ENCODE results near the gene SULT1C3. TPM values are rescaled to one million over a fixed set of nuclear protein-coding genes. Genes with fewer than 3 reads are reported as not detected.

SULT1C3 gene
- total and polyA plus RNA-seq, 2 of the 4 experiments (the other 2 are of a cell fraction): not detected

- no peak overlapping the region for H3K4me2 ChIP-seq (ENCODE audit: low read depth, low read length)
These were observed 54.1 kb downstream of the SULT1C3 start for GRCh38 chr2:108293850-108294249.

More at GRCh38 chr2:108293850-108294249, 54.1 kb downstream of the SULT1C3 start:
- Histone ChIP-seq H2AK5ac (ENCODE audit: low read depth, low read length) (no peak overlapping the region), H3K14ac (replicated peaks; ENCODE audit: low read depth, low read length) (no peak overlapping the region), H2AFZ (replicated peaks; ENCODE audit: low read length, poor library complexity) (no peak overlapping the region), H3K23ac (ENCODE audit: low read depth, low read length) (no peak overlapping the region), H2BK120ac (ENCODE audit: low read depth, low read length) (no peak overlapping the region), H4K20me1 (ENCODE audit: insufficient read depth, low read length) (no peaks in the 10 kb centered on the region), H2BK20ac (ENCODE audit: low read depth, low read length) (no peak overlapping the region), H3K18ac (ENCODE audit: low read depth, low read length) (no peak overlapping the region), H3K27ac (ENCODE audit: insufficient read depth, low read length) (no peak overlapping the region), H3K4me3 (ENCODE audit: insufficient read depth, low read depth, low read length) (no peak overlapping the region), H3K79me1 (ENCODE audit: low read depth in 1 of 2, low read length in 2 of 2) (no peaks in the 10 kb centered on the region), H4K5ac (ENCODE audit: low read depth, low read length) (no peak overlapping the region), H3K56ac (ENCODE audit: extremely low read depth, insufficient read depth, low read length) (no peak overlapping the region), H2BK5ac (ENCODE audit: low read depth, low read length, poor library complexity, severe bottlenecking) (no peak overlapping the region), H3K9me1 (ENCODE audit: insufficient read depth, low read length) (no peaks in the 10 kb centered on the region), H3K27me3 (ENCODE audit: control insufficient read depth, insufficient read depth, low read length) (peaks cover 10% of the 10 kb centered on the region), H3K4ac (ENCODE audit: low read depth, low read length) (no peak overlapping the region), H3K36me3 (ENCODE audit: control insufficient read depth, insufficient read depth, low read length) (no peaks in the 10 kb centered on the region), H3K9me3 (ENCODE audit: control insufficient read depth, insufficient read depth, low read length) (no peaks in the 10 kb centered on the region; the same call in 1 of the 2 replicates), H4K91ac (ENCODE audit: insufficient read depth, low read depth, low read length) (no peak overlapping the region), H2BK15ac (ENCODE audit: low read depth, low read length) (no peak overlapping the region), H3K9ac (ENCODE audit: low read depth, low read length) (no peak overlapping the region), H2AK9ac (replicated peaks; ENCODE audit: low read depth, low read length, poor library complexity) (no peak overlapping the region), H4K8ac (ENCODE audit: low read depth in 2 of 2, low read length in 2 of 2) (no peak overlapping the region), H3K4me1 (ENCODE audit: control insufficient read depth, insufficient read depth, low read length) (no peaks in the 10 kb centered on the region; the same call in 1 of the 2 replicates)
- no peak for TF ChIP-seq CHD1 (IDR thresholded peaks at IDR 0.05; ENCODE audit: low read depth, low read length)
- TF ChIP-seq RAD21 (IDR thresholded peaks at IDR 0.05; ENCODE audit: low read length): no peak
- no peak for TF ChIP-seq POLR2A (IDR thresholded peaks at IDR 0.05; ENCODE audit: low read depth, low read length)
- no peak for TF ChIP-seq CEBPB (IDR thresholded peaks at IDR 0.05; ENCODE audit: low read depth, low read length)
- TF ChIP-seq CTCF (conservative IDR thresholded peaks at IDR 0.05; ENCODE audit: low read depth, low read length): no peak
- TF ChIP-seq SMC3 (IDR thresholded peaks at IDR 0.05; ENCODE audit: low read depth, low read length): no peak
- TF ChIP-seq MAZ (IDR thresholded peaks at IDR 0.05; ENCODE audit: borderline replicate concordance, low read depth, low read length): no peak
- TF ChIP-seq ELK1 (IDR thresholded peaks at IDR 0.05; ENCODE audit: borderline replicate concordance, low read depth, low read length): no peak
- no peak for TF ChIP-seq NFE2L2 (IDR thresholded peaks at IDR 0.05; ENCODE audit: low read depth, low read length)
- no peak for TF ChIP-seq USF2 (IDR thresholded peaks at IDR 0.05; ENCODE audit: low read depth, low read length)
- TF ChIP-seq RFX5 (IDR thresholded peaks at IDR 0.05; ENCODE audit: low read depth, low read length): no peak
- no peak for TF ChIP-seq MXI1 (IDR thresholded peaks at IDR 0.05; ENCODE audit: borderline replicate concordance, low read depth, low read length)
- no peak for TF ChIP-seq RCOR1 (IDR thresholded peaks at IDR 0.05; ENCODE audit: insufficient replicate concordance, low read length)
- no peak for TF ChIP-seq MAFK (IDR thresholded peaks at IDR 0.05; ENCODE audit: low read depth, low read length)
- WGBS, 2 experiments (ENCODE audit: extremely low coverage in 2 of 2, insufficient read length in 1 of 2): no CpG with 5 or more reads among the region's 4 CpGs
- BruUV-seq (replicated peaks): no TSS peak
- dilution Hi-C loops (cut with HindIII; ENCODE audit: low sequenced_read_pairs, unreplicated experiment) (no loop called here), intact Hi-C loops (cut with micrococcal nuclease) (no loop called here), in situ Hi-C loops (cut with MboI; ENCODE audit: low sequenced_read_pairs) (no loop called here)
- ATAC-seq (ENCODE audit: low read depth): no peak
- ChIA-PET CTCF (no interaction called here), POLR2A (ENCODE audit: unreplicated experiment) (no interaction called here)
- DNase-seq: no peak

All from IMR-90 (cell line).